Chondrocyte (in vitro differentiated cells): ENCODE data around the gene ATP10A. TPM values are rescaled to one million over a fixed set of nuclear protein-coding genes. Genes with fewer than 3 reads are reported as not detected.

Experiments
- DNase-seq: peaks from one replicate; pipeline ENCODE4 v3.0.0; 2021; ENCODE audit warnings: mixed read lengths, low spot score
- H3K27ac Mint-ChIP-seq: one replicate; pipeline ENCODE4 v1.8.0; 2021; ENCODE audit warnings: mild to moderate bottlenecking, moderate library complexity, mixed read lengths; ENCODE audit not compliant: unreplicated experiment
- H3K27me3 Mint-ChIP-seq: 2 replicates; pipeline ENCODE4 v1.8.0; 2021; ENCODE audit warnings: low read depth, mixed read lengths
- H3K36me3 Mint-ChIP-seq: 2 replicates; pipeline ENCODE4 v1.8.0; 2021; ENCODE audit warnings: low read depth, mixed read lengths
- H3K4me1 Mint-ChIP-seq: 2 replicates; pipeline ENCODE4 v1.8.0; 2021; ENCODE audit warnings: low read depth, mild to moderate bottlenecking, mixed read lengths
- H3K4me3 Mint-ChIP-seq: one replicate; pipeline ENCODE4 v1.8.0; 2021; ENCODE audit warnings: mild to moderate bottlenecking, moderate library complexity, mixed read lengths; ENCODE audit not compliant: unreplicated experiment
- H3K9me3 Mint-ChIP-seq: 2 replicates; pipeline ENCODE4 v1.8.0; 2021; ENCODE audit warnings: low read depth, mixed read lengths
- CTCF ChIP-seq: fragments of 200-600 bp; sonication (generic); IDR thresholded peaks from 2 replicates; pipeline ENCODE4 v1.5.0; 2021; ENCODE audit warnings: antibody characterized with exemption, mild to moderate bottlenecking, moderate library complexity
- total RNA-seq: library from RNA; stranded (reverse); gene quantifications from 3 replicates; pipeline ENCODE4 v1.2.1, GENCODE V29; 2021

Gene ATP10A
- total RNA-seq, 1 donor from 2014 or later = 163 TPM

- Mint-ChIP-seq H3K4me1 (peaks cover 62% of the 10 kb centered on the region), H3K9me3 (no peaks in the 10 kb centered on the region), H3K36me3 (peaks cover 17% of the 10 kb centered on the region), H3K27me3 (no peaks in the 10 kb centered on the region), H3K27ac (peak overlapping the region; percentile 93), H3K4me3 (no peak overlapping the region)
- TF ChIP-seq CTCF = no peak
- no peak for DNase-seq
These were observed 63.0 kb downstream of the ATP10A start for GRCh38 chr15:25799906-25800700.

- no peaks in the 10 kb centered on the region for H3K9me3 Mint-ChIP-seq
- peaks cover 79% of the 10 kb centered on the region for H3K4me1 Mint-ChIP-seq
- no peak for DNase-seq
- H3K27me3 Mint-ChIP-seq = no peaks in the 10 kb centered on the region
- peak overlapping the region; percentile 93 for H3K27ac Mint-ChIP-seq
- peaks cover 17% of the 10 kb centered on the region for H3K36me3 Mint-ChIP-seq
- TF ChIP-seq CTCF = no peak
- H3K4me3 Mint-ChIP-seq = peak overlapping the region; percentile 25
These were observed 64.9 kb downstream of the ATP10A start for GRCh38 chr15:25797936-25798901.

GRCh38 chr15:25797511-25797935 lies 65.6 kb downstream of the ATP10A start:
- Mint-ChIP-seq H3K4me1 (peaks cover 83% of the 10 kb centered on the region), H3K27me3 (no peaks in the 10 kb centered on the region), H3K36me3 (peaks cover 17% of the 10 kb centered on the region), H3K4me3 (peak overlapping the region; percentile 21), H3K27ac (peak overlapping the region; percentile 93), H3K9me3 (no peaks in the 10 kb centered on the region)
- DNase-seq = no peak
- TF ChIP-seq CTCF = peak; percentile 37

- peaks cover 16% of the 10 kb centered on the region for H3K36me3 Mint-ChIP-seq
- H3K9me3 Mint-ChIP-seq = no peaks in the 10 kb centered on the region
- no peak for DNase-seq
- H3K4me3 Mint-ChIP-seq = no peak overlapping the region
- H3K4me1 Mint-ChIP-seq = peaks cover 86% of the 10 kb centered on the region
- no peaks in the 10 kb centered on the region for H3K27me3 Mint-ChIP-seq
- H3K27ac Mint-ChIP-seq = peak overlapping the region; percentile 93
- no peak for TF ChIP-seq CTCF
These were observed 66.1 kb downstream of the ATP10A start for GRCh38 chr15:25797035-25797434.

GRCh38 chr15:25796395-25796794 lies 66.7 kb downstream of the ATP10A start:
- Mint-ChIP-seq H3K27me3 (no peaks in the 10 kb centered on the region), H3K9me3 (no peaks in the 10 kb centered on the region), H3K4me1 (peaks cover 92% of the 10 kb centered on the region), H3K36me3 (peaks cover 14% of the 10 kb centered on the region), H3K27ac (peak overlapping the region; percentile 68), H3K4me3 (no peak overlapping the region)
- DNase-seq = no peak
- no peak for TF ChIP-seq CTCF
